ENCODE data around the gene PRRX2.

PRRX2 gene

DNA sequence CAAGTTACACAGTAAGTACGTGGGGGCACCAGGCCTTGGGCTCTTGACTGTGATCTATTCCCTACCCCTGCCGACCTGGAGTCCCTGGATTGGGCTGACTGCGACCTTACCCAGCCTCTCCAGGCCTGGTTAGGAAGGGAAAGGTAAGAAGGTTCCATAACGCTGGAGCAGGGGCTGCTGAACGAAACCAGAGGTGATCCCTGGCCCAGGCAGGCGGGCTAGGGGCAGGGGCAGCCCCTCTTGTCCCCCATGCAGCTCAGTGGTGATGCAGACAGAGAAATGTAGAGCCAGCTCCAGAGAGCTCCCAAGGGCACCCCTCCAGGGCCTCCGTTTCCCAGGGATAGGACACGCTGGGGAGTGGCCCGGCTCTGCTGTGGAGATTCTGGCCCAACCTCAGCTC, 14.1 kb downstream of the PRRX2 start:
- TF ChIP-seq EZH2 (IDR thresholded peaks at IDR 0.05; ENCODE audit: borderline replicate concordance, low read length) = no peak
- TF ChIP-seq CTCF (IDR thresholded peaks at IDR 0.05; ENCODE audit: low read length) = no peak
- Histone ChIP-seq H4K20me1 (ENCODE audit: insufficient read depth, low read length) (no peaks in the 10 kb centered on the region), H3K36me3 (ENCODE audit: insufficient read depth, low read length) (no peaks in the 10 kb centered on the region), H3F3A (ENCODE audit: insufficient read depth, low read length) (no peaks in the 10 kb centered on the region), H3K27ac (ENCODE audit: low read depth, low read length, poor library complexity, severe bottlenecking) (no peak overlapping the region), H3K9me3 (ENCODE audit: low read length) (no peaks in the 10 kb centered on the region), H3K27me3 (ENCODE audit: insufficient read depth, low read length) (peaks cover 7% of the 10 kb centered on the region; the same call in 1 of the 2 replicates), H3K4me2 (ENCODE audit: low read length) (no peak overlapping the region), H3K9ac (ENCODE audit: low read length) (no peak overlapping the region), H2AFZ (ENCODE audit: low read length) (no peak overlapping the region), H3K4me1 (ENCODE audit: insufficient read depth, low read length, severe bottlenecking) (no peaks in the 10 kb centered on the region), H3K79me2 (ENCODE audit: insufficient read depth, low read length) (no peaks in the 10 kb centered on the region), H3K9me2 (ENCODE audit: low read depth, low read length) (no peaks in the 10 kb centered on the region), H3K4me3 (ENCODE audit: low read depth, low read length, poor library complexity, severe bottlenecking) (no peak overlapping the region)

GRCh38 chr9:129681924-129682323, 16.5 kb downstream of the PRRX2 start:
- no peak overlapping the region for H3K27ac ChIP-seq (ENCODE audit: low read depth, low read length, poor library complexity, severe bottlenecking)
- no peaks in the 10 kb centered on the region for H3F3A ChIP-seq (ENCODE audit: insufficient read depth, low read length)
- H2AFZ ChIP-seq (ENCODE audit: low read length) = no peak overlapping the region
- H4K20me1 ChIP-seq (ENCODE audit: insufficient read depth, low read length) = no peaks in the 10 kb centered on the region
- H3K4me1 ChIP-seq (ENCODE audit: insufficient read depth, low read length, severe bottlenecking) = no peaks in the 10 kb centered on the region
- H3K4me3 ChIP-seq (ENCODE audit: low read depth, low read length, poor library complexity, severe bottlenecking) = no peak overlapping the region
- no peak overlapping the region for H3K4me2 ChIP-seq (ENCODE audit: low read length)
- no peaks in the 10 kb centered on the region for H3K36me3 ChIP-seq (ENCODE audit: insufficient read depth, low read length)
- no peaks in the 10 kb centered on the region for H3K9me3 ChIP-seq (ENCODE audit: low read length)
- TF ChIP-seq CTCF (IDR thresholded peaks at IDR 0.05; ENCODE audit: low read length) (no peak), EZH2 (IDR thresholded peaks at IDR 0.05; ENCODE audit: borderline replicate concordance, low read length) (no peak)
- H3K9ac ChIP-seq (ENCODE audit: low read length) = no peak overlapping the region
- peaks cover 7% of the 10 kb centered on the region; the same call in 1 of the 2 replicates for H3K27me3 ChIP-seq (ENCODE audit: insufficient read depth, low read length)
- H3K9me2 ChIP-seq (ENCODE audit: low read depth, low read length) = no peaks in the 10 kb centered on the region
- no peaks in the 10 kb centered on the region for H3K79me2 ChIP-seq (ENCODE audit: insufficient read depth, low read length)

DNA sequence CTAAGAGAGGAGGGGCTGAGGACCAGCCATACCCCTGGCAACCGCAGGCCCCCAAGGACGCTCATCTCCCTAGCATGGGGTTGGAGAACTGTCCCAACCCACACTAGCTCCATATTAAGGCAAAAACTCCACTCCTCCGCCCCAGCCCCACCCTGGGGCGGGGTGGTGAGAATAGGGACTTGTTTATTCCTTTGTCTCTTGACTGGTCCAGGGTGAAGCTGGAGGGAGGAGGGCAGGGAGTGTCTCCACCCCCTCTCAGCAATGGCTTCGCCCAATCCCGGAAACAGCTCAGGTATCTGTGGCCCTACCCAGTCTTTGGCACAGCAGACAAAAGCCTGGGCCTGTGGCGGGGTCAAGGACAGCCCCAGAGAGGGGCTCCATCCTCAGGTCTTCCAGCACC, 16.9 kb downstream of the PRRX2 start:
- Histone ChIP-seq H3K4me1 (ENCODE audit: insufficient read depth, low read length, severe bottlenecking) (no peaks in the 10 kb centered on the region), H2AFZ (ENCODE audit: low read length) (no peak overlapping the region), H3K27me3 (ENCODE audit: insufficient read depth, low read length) (peaks cover 7% of the 10 kb centered on the region; the same call in 1 of the 2 replicates), H3K9ac (ENCODE audit: low read length) (no peak overlapping the region), H3F3A (ENCODE audit: insufficient read depth, low read length) (no peaks in the 10 kb centered on the region), H3K36me3 (ENCODE audit: insufficient read depth, low read length) (no peaks in the 10 kb centered on the region), H3K9me3 (ENCODE audit: low read length) (no peaks in the 10 kb centered on the region), H3K27ac (ENCODE audit: low read depth, low read length, poor library complexity, severe bottlenecking) (no peak overlapping the region), H3K4me3 (ENCODE audit: low read depth, low read length, poor library complexity, severe bottlenecking) (no peak overlapping the region), H3K4me2 (ENCODE audit: low read length) (no peak overlapping the region), H3K79me2 (ENCODE audit: insufficient read depth, low read length) (no peaks in the 10 kb centered on the region), H3K9me2 (ENCODE audit: low read depth, low read length) (no peaks in the 10 kb centered on the region), H4K20me1 (ENCODE audit: insufficient read depth, low read length) (no peaks in the 10 kb centered on the region)
- TF ChIP-seq CTCF (IDR thresholded peaks at IDR 0.05; ENCODE audit: low read length) = no peak
- TF ChIP-seq EZH2 (IDR thresholded peaks at IDR 0.05; ENCODE audit: borderline replicate concordance, low read length) = no peak

Data from OCI-LY1 (cell line).